Measurements from ENCODE around the gene SFXN2.

SFXN2 gene

DNA sequence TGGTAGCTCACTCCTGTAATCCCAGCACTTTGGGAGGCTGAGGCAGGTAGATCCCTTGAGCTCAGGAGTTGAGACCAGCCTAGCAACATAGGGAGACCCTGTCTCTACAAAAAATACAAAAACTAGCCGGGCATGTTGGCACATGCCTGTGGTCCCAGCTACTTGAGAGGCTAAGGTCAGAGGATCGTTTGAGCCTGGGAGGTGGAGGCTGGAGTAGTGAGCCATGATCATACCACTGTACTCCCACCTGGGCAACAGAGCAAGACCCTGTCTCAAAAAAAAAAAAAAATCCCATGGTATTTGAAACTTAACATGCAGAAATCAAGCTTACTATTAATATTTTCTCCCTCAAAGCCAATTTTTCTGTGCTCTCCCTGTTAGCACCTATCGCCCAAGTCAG is 5.9 kb downstream of the SFXN2 start:
- Histone ChIP-seq H3K27me3 (ENCODE audit: control insufficient read depth, low read length) (no peaks in the 10 kb centered on the region), H3K4me3 (ENCODE audit: low read length) (no peak overlapping the region), H3K4me2 (ENCODE audit: low read length) (no peak overlapping the region), H3K4me1 (ENCODE audit: control insufficient read depth, low read length) (peaks cover 23% of the 10 kb centered on the region), H3F3A (ENCODE audit: control insufficient read depth, insufficient read depth) (no peaks in the 10 kb centered on the region), H3K36me3 (ENCODE audit: control insufficient read depth, low read length) (peaks cover 67% of the 10 kb centered on the region), H3K27ac (ENCODE audit: low read depth, low read length) (no peak overlapping the region), H3K79me2 (ENCODE audit: control insufficient read depth, low read length) (peaks cover 96% of the 10 kb centered on the region), H3K9me3 (ENCODE audit: control insufficient read depth, insufficient read depth, low read length) (no peaks in the 10 kb centered on the region), H4K20me1 (ENCODE audit: control insufficient read depth, insufficient read depth, low read depth, low read length) (0 out of 2 replicates have a peak, but pooled peaks cover 3% of the 10 kb centered on the region), H3K9me2 (replicated peaks; ENCODE audit: control insufficient read depth, low read length) (no peaks in the 10 kb centered on the region)
- TF ChIP-seq, protein P1, sequence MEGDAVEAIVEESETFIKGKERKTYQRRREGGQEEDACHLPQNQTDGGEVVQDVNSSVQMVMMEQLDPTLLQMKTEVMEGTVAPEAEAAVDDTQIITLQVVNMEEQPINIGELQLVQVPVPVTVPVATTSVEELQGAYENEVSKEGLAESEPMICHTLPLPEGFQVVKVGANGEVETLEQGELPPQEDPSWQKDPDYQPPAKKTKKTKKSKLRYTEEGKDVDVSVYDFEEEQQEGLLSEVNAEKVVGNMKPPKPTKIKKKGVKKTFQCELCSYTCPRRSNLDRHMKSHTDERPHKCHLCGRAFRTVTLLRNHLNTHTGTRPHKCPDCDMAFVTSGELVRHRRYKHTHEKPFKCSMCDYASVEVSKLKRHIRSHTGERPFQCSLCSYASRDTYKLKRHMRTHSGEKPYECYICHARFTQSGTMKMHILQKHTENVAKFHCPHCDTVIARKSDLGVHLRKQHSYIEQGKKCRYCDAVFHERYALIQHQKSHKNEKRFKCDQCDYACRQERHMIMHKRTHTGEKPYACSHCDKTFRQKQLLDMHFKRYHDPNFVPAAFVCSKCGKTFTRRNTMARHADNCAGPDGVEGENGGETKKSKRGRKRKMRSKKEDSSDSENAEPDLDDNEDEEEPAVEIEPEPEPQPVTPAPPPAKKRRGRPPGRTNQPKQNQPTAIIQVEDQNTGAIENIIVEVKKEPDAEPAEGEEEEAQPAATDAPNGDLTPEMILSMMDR (IDR thresholded peaks at IDR 0.05; ENCODE audit: low read depth, low read length, poor library complexity, severe bottlenecking): no peak
- TF ChIP-seq EZH2phosphoT487 (IDR thresholded peaks at IDR 0.05; ENCODE audit: borderline replicate concordance, low read length): no peak

DNA sequence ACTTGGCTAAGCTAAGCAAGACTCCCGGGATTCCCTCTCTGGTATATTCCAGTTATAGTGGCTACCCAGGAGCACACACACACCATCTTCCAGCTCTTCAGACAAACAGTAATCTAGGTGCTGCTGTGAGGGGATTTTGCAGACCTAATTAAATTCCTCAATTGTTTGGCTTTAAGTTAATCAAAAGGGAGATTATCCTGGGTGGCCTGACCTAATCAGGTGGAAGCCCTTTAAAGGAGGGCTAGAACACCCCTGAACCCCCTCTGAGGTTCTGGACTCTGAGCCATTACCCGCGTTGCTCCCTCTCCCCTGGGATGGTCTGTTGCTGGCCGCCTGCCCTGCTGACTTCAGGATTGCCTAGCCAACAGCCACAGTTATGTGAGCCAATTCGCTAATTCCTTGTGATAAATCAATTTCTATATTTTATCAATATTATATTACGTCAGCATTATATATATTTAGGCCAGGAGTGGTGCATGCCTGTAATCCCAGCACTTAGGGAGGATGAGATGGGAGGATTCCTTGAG is 6.4 kb downstream of the SFXN2 start:
- H3K79me2 ChIP-seq (ENCODE audit: control insufficient read depth, low read length): peaks cover 94% of the 10 kb centered on the region
- no peak overlapping the region for H3K4me2 ChIP-seq (ENCODE audit: low read length)
- H3K4me3 ChIP-seq (ENCODE audit: low read length): no peak overlapping the region
- TF ChIP-seq, protein P1 (IDR thresholded peaks at IDR 0.05; ENCODE audit: low read depth, low read length, poor library complexity, severe bottlenecking): no peak
- TF ChIP-seq EZH2phosphoT487 (IDR thresholded peaks at IDR 0.05; ENCODE audit: borderline replicate concordance, low read length): no peak
- H3K27me3 ChIP-seq (ENCODE audit: control insufficient read depth, low read length): no peaks in the 10 kb centered on the region
- no peak overlapping the region for H3K27ac ChIP-seq (ENCODE audit: low read depth, low read length)
- H3F3A ChIP-seq (ENCODE audit: control insufficient read depth, insufficient read depth): no peaks in the 10 kb centered on the region
- H3K9me2 ChIP-seq (replicated peaks; ENCODE audit: control insufficient read depth, low read length): no peaks in the 10 kb centered on the region
- 0 out of 2 replicates have a peak, but pooled peaks cover 3% of the 10 kb centered on the region for H4K20me1 ChIP-seq (ENCODE audit: control insufficient read depth, insufficient read depth, low read depth, low read length)
- no peaks in the 10 kb centered on the region for H3K9me3 ChIP-seq (ENCODE audit: control insufficient read depth, insufficient read depth, low read length)
- peaks cover 67% of the 10 kb centered on the region for H3K36me3 ChIP-seq (ENCODE audit: control insufficient read depth, low read length)
- H3K4me1 ChIP-seq (ENCODE audit: control insufficient read depth, low read length): peaks cover 18% of the 10 kb centered on the region

DNA sequence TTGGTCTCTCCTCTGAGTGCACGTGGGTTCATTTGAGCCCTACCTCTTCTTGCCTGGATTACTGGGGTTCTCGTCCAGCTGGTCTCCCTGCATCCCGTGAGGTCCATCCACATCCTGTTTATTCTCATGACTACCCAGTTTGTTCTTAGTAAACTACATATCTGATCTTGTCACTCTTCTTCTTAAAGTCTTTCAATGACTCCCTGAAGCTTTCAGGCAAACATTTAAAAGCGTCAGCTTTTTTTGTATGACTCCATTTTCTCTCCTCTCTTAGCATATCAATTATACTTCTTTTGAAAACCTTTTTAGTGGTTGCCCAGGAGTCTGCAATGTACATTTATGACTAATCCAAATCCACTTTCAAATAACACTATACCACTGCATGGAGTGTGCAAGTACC is 7.5 kb downstream of the SFXN2 start:
- Histone ChIP-seq H3F3A (ENCODE audit: control insufficient read depth, insufficient read depth) (no peaks in the 10 kb centered on the region), H3K9me2 (replicated peaks; ENCODE audit: control insufficient read depth, low read length) (no peaks in the 10 kb centered on the region), H3K4me1 (ENCODE audit: control insufficient read depth, low read length) (peaks cover 7% of the 10 kb centered on the region), H3K27ac (ENCODE audit: low read depth, low read length) (no peak overlapping the region), H3K36me3 (ENCODE audit: control insufficient read depth, low read length) (peaks cover 65% of the 10 kb centered on the region), H3K9me3 (ENCODE audit: control insufficient read depth, insufficient read depth, low read length) (no peaks in the 10 kb centered on the region), H3K79me2 (ENCODE audit: control insufficient read depth, low read length) (peaks cover 83% of the 10 kb centered on the region), H3K4me3 (ENCODE audit: low read length) (no peak overlapping the region), H3K4me2 (ENCODE audit: low read length) (no peak overlapping the region), H3K27me3 (ENCODE audit: control insufficient read depth, low read length) (no peaks in the 10 kb centered on the region), H4K20me1 (ENCODE audit: control insufficient read depth, insufficient read depth, low read depth, low read length) (0 out of 2 replicates have a peak, but pooled peaks cover 3% of the 10 kb centered on the region)
- TF ChIP-seq EZH2phosphoT487 (IDR thresholded peaks at IDR 0.05; ENCODE audit: borderline replicate concordance, low read length): no peak
- TF ChIP-seq, protein P1 (IDR thresholded peaks at IDR 0.05; ENCODE audit: low read depth, low read length, poor library complexity, severe bottlenecking): no peak
